Measurements from ENCODE around the gene SASS6.

The SASS6 gene, protein sequence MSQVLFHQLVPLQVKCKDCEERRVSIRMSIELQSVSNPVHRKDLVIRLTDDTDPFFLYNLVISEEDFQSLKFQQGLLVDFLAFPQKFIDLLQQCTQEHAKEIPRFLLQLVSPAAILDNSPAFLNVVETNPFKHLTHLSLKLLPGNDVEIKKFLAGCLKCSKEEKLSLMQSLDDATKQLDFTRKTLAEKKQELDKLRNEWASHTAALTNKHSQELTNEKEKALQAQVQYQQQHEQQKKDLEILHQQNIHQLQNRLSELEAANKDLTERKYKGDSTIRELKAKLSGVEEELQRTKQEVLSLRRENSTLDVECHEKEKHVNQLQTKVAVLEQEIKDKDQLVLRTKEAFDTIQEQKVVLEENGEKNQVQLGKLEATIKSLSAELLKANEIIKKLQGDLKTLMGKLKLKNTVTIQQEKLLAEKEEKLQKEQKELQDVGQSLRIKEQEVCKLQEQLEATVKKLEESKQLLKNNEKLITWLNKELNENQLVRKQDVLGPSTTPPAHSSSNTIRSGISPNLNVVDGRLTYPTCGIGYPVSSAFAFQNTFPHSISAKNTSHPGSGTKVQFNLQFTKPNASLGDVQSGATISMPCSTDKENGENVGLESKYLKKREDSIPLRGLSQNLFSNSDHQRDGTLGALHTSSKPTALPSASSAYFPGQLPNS

DNA sequence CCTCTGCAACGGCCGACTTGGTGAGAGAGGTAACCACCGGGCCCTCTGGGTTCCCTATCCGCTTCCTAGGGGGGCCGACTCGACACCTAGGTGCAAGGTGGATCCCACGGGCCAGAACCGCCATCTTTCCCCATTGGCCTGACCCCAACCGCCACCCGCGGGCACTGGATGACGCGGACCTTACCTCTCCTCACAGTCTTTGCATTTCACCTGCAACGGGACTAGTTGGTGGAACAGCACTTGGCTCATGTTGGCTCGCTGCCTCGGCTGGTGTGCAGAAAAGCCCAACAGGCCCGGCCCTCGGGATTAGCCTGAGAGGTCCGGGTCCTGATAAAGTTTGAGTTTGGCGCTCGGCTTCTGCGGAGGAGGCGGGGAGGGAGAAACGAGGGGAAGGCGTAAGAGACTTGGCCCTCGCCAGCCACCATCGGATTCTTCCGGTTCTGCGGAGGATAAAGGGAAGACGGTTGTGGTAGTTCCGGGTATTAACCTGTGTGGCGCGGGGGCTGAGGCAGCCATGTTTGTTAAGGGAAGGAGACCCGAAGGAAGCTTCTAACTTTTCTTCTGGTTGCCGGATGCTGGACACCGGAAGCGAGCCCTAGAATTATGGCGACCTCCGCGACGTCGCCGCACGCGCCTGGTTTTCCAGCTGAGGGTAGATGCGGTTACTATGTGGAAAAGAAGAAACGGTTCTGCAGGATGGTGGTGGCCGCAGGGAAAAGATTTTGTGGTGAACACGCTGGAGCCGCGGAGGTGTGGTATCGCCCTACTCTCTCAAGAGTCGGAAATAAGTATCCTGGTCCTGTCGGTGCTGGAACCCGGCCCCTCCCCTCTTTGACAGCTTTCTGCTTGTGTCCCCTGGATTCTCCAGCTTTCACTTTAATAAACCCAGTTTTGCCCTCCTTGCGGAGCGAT is at the start of gene SASS6, which contains the start of gene TRMT13:
TSS of gene SASS6 (minus strand) at position 365 of the 912 bp plus-strand sequence. CDS start at position 249, 116 bp downstream.
TSS of gene TRMT13 (plus strand) at position 598 of the 912 bp plus-strand sequence. CDS start at position 604, 6 bp downstream.
- DNase-seq, result peak; percentile 92

DNA sequence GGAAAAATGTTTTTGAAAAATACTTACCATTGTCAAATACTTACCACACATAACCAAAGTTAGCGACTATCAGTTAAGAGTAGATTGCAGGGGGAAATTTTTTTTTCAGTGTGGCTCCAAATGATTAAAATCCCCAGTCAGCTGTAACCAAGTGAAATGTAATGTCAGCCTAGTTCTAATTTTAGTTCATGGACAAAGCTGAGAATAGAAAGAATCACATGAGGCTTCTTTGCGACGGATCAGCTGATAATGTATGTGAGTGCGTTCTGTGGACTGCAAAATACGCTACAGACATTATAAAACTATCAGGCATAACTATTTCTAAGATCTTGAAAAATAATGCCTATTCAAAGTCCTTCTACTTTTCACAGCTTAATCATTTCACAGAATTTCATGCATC is 45.4 kb upstream of the SASS6 start, which contains the start of gene LRRC39:
TSS of gene LRRC39 (minus strand) at position 166 of the 400 bp plus-strand sequence. CDS start 9,740 bp downstream, outside the sequence.
- DNase-seq, result no peak

DNA sequence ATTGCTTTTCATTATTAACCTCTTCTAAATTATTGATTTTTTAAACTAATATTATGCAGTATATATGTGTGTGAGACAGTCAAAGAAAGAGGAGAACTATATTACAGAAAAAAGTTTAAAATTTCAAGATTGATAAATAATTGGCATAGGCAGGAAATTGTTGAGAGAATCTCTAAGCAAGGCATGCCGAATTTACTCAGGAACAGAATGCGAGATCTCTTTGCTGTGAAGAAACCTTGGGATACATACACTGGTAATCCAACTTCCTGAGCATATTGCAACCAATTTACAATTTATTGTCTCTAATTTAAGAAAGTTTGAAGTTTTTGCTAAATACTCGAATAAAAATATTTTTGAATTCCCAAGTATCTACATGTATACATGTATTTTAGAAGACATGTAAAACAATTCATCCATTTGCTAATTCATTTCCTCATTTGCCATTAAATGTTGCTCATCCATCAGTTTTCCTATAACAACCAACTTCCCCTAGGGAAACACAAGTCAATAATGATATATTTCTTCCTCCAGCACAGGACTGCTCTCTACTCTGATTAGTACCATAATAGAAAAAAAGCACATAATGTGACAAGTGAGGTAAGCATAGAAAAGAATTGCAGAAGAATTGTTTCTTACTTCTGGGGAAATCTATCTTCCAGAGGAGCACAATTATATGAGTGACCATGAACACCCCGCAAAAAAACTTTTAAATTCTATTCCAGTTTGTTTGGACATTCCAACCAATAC is 44.7 kb upstream of the SASS6 start:
- no peak for DNase-seq

DNA sequence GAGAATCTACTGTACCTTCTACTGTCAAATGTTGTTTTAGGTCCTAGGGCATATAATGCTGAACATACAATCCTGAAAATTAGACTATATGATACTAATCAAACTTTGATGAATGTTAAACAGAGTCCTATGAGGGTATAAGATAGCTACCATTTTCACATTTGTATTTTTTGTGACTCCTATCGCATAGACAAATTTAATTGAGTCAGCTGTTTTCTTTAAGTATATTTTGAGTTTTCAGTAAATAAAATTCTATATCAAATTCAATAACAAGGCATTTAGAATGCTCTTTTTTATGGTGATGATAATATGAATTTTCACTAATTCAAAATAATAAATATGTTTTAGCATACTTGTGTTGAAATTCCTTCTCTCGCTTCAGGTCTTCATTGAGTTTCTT is 35.3 kb upstream of the SASS6 start:
- DNase-seq, result no peak

DNA sequence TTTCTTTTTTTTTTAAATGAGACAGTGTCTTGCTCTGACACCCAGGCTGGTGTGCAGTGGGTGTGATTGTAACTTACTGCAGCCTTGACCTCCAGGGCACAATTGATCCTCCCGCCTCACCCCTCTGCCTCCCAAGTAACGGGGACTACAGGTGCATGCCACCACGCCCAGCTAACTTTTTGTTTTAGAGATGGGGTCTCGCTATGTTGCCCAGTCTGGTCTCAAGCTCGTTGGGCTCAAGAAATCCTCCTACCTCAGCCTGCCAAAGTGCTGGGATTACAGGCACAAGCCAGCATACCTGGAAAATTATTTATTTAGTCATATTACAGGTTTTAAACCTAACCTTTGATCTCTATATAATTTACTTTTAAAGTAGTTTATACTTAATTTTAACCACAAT is 32.0 kb upstream of the SASS6 start:
- no peak for DNase-seq

DNA sequence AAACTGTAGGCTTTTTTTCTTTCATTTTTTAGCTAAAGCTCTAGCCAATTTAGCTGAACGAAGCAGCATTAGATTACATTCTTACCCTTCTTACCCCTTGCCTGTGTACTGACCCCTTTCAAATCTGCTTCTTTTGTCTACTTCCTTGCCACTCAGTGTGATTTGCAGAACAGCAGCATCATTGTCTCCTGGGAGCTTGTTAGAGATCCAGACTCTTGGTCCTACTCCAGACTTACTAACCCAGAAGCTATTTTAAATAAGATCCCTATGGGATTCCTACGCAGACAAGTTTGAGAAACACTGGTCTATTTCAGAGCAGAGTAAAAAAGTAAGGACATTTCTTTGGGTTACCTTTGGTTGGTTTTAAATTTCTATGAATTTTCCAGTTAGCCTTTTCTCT is 31.5 kb upstream of the SASS6 start:
- DNase-seq, result no peak

DNA sequence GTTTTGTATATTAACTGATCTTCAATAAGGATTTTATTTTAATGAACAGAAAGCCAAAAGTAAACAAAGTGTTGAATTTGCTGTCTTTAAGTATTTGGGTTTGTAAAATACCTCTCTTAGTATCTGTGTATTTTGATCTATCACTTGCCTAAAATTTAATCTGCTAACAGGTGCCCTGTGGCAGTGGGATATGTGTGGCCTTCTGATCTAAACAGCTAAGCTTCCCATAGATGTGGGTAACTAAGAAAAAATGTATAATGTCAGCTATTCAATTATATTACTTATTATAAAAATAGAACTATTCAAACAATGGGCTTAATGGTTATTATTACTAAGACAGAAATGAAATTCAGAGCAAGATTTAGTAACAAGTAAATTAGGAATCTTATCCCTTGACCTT is 30.2 kb upstream of the SASS6 start:
- DNase-seq, result no peak

DNA sequence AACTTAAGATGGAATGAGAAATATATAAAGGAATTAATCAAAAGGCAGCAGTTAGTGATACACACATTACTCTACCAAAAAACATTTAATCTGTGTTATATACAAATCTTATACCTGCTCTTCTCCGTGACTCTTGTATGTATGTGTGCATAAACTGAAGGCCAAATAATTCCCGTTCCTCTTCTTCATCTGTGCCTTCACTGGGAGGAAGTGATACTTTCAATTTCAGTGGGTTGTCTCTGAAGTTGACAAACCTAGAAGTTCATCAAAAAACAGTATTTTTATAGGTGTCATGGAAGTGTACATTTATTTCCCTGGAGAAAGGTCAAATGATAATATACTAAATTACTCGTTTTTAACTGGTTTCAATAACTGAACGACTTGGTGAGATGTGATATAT is 19.5 kb upstream of the SASS6 start:
- no peak for DNase-seq

DNA sequence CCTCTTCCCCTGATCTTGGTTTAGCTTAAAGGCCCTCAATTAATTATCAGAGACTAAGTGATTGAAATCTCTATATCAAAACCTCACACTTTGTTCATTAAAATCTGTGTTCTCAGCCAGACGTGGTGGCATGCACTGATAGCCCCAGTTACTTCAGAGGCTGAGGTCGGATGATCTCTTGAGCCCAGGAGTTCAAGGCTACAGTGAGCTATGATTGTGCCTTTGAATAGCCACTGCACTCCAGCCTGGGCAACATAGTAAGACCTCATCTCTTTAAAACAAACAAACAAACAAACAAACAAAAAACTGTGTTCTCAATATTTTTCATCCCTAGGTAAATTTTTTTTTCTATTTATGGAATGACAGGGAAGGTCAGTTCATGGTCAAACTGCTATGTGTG is 18.9 kb upstream of the SASS6 start:
- no peak for DNase-seq

DNA sequence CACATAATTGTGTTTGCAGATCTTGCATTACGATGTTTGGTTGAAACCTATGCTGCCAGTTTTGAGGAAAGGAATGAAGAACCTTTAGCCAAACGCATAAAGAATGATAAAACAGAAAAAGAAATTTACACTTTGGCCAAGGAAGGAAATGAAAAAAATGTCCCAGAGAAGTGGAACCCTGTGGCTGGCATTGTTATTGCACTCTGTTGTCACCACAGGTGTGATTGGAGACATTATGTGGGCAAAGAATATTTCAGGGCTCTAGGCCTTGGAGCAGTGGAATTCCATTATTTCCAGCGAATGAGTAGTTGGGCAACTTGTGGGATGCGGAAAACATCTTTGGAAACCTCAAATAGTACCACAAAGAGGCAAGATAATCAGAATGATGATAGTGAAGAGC is 15.1 kb upstream of the SASS6 start:
- no peak for DNase-seq

DNA sequence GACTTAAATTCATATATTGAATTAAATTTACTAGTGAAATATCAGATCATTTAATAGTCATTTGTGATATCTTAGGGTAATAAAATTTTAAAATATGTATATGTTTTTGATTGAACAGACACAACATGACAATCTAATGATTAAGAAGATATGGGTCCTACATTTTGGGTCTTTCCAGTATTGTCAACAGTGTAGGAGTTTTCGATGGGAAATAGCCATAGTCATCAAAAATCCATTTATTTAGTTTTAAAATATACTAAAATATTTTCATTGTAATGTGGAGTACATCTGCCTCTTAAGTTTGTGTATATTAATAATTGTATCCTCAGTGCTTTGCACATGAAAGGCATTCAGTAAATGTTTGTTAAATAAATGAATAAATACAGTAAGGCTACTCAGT is 14.2 kb upstream of the SASS6 start:
- DNase-seq, result no peak

DNA sequence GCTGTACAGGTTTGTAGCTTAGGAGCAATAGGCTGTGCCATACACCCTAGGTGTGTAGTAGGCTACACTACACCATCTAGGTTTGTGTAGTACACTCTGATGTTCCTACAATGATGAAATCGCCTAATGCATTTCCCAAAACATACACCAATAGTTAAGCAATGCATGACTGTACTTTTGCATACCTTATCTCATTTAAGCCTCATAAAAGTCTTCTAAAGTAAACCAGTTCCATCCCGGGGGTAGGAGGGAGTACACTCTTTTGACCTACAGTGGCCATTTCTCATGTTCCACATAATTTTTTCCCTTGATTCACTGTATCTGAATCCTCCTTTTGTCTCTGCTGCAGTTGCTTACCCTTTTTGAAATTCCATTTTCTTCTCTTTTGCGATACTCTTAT is 12.4 kb upstream of the SASS6 start:
- DNase-seq, result no peak

DNA sequence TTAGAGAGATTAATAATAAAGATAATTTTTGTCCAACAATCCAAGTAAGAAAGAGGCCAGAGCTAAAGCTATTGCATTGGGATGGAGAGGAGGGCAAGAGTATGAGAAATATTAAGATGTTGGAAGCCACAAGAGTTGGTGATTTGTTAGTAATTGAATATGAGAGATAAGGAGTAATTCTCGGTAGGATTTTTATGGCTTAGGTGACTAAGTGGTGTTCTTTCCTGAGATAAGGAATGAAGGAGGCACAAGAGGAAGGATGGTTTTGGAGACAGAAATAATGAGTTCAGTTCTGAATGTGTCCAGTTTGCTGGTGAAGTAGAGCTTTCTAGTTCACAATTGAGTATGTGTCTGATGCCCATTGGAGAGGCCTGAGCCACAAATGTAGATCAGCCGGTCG is 9.6 kb upstream of the SASS6 start:
- DNase-seq, result no peak

DNA sequence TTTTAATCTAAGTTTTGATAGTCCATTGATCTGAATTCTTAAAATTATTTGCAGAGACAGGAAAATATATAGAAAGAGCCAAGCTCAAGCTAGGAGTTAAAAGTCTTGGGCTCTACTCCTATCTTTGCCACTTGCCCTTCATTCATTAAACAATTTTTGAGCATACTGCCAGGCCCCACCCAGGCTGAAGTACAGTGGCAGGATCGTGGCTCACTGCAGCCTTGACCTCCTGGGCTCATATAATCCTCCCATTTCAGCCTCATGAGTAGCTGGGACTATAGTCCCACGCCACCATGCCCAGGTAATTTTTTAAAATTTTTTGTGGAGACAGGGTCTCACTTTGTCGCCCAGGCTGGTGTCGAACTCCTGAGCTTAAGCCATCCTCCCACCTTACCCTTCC is 8.5 kb upstream of the SASS6 start:
- no peak for DNase-seq

DNA sequence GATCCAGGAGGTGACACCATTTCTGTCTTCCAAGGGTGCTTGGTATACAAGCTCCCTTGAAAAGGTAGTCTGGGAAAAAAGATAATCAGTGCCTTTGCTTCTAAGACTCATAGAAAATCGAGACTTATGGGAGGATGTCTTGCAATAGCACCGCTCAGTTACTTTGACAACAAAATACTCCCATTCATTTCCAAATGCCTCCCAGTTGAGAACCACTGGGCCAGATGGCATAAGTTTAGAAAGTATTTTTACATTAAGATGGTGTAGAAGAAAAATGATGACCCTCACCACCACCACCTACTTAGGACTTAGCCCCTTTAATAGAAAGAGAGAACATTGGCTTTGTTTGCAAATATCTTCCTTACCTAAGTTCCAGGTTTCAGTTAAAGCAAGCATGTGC is 4.9 kb upstream of the SASS6 start:
- no peak for DNase-seq

DNA sequence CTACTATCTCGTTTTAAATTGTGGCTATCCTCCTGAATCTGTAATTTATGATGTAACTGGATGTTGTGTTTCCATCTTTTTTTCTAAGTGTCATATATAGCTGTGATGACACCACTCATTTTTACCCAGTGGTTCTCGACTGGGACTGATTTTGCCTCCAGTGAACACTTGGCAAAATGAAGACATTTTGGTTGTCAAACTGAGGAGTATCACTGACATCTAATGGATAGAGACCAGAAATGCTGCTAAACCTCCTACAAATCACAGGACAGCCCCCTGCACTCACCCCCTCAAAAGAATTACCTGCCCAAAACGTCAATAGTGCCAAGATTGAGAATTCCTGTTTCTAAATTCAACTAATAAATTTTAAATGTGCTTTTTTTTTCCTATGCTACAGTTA is 2.1 kb upstream of the SASS6 start:
- no peak for DNase-seq

DNA sequence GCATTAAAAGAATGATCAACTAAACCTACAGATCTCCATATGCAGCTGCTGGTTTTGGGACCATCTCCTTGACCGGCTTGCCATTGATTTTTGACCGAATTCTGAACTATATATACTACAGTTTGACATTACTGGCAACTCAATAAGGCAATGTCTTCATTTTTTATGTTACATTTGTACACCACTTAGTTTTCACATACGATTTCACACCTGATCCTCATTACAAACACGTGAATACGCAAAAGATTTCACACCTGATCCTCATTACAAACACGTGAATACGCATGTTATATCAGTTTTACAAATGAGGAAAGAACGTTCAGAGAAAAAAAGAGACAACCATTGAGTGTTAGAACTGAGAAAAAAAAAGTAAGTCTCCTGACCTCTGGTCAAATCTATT is 1.1 kb downstream of the SASS6 start:
- no peak for DNase-seq

DNA sequence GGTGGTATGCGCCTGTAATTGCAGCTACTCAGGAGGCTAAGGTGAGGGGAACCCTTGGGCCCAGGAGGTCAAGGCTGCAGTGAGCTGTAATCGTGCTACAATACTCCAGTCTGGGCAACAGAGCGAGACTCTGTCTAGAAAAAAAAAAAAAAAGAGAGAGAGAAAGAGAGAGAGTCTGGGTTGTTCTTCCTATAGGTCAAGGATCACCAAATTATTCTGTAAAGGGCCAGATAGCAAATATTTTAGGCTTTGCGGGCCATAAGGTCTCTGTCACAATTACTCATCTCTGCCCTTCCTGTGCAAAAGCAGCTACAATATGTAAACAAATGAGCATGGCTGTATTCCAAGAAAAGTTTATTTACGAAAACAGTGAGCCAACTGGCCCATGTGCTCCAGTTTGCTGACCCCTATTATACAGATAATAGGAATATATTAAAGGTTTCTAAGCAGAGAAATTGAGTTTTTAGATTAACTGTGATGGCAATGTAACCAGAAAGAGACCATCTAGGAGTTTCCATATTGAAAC is 2.1 kb downstream of the SASS6 start:
- no peak for DNase-seq

DNA sequence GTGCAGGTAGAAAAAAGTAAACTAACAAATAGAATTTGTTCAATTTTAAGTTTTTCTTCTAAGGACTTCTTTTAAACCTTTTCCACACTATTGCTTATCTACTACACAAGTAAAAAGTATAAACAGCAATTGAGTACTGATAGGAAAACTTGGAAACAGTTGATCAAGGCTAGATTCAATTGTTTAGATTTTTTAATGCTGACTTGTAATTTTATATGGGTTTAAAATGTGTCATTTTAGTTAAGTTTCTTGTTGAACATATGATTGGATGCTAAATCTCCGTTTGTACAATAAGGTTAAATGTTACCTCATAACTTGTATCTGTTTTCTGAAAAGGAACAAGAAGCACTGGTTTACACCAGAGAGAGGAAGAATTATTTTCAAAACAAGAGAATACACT is 5.5 kb downstream of the SASS6 start:
- no peak for DNase-seq

DNA sequence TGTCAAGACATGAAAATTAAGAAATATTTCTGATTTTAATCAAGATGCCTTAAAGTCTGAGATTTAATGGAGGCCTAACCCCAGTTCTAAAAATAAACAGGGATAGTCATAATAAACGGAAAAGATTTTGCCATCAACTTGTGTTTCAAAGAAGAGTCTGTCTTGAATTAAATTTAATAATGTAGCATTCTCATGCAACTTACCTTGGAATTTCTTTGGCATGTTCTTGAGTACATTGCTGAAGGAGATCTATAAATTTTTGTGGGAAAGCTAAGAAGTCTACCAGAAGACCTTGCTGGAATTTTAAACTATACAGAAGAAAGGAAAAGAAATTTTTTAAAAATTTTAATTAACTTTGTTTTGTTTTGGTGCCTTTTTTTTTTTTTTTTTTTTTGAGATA is 10.6 kb downstream of the SASS6 start:
- no peak for DNase-seq

DNA sequence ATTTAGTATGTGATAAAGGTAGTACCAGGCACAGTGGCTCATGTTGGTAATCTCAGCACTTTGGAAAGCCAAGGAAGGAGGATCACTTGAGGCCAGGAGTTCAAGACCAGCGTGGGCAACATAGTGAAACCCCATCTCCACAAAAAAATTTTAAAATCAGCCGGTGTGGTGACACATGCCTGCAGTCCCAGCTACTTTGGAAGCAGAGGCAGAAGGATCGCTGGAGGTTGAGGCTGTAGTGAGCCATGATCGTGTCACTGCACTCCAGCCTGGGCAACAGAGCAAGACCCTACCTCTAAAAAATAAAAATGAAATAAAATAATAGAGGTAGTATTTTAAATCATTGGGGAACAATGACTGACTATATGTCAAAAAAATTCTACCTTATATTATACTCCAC is 17.2 kb downstream of the SASS6 start:
- DNase-seq, result no peak

DNA sequence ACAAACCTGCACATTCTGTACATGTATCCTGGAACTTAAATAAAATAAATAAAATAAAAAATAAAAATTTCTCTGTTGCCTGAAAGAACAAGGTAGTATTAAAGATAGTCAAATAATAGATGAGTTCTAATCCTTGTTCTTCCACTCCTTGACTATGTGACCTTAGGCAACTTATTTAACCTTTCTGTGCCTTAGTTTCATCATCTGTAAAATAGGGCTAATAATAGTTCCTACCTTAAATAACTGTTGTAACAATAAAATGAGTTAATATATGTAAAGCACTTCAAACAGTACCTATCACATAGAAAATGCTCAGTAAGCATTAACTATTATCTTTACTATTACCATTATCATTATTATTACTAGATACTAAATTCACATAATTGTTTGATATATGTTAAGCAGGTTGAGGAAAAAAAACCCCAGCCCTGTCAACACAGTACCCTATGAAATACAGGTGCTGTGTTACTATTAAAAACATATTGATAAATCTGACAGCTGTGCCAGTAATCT is 23.1 kb downstream of the SASS6 start:
- DNase-seq, result no peak
